Breast epithelium (tissue), 4 donors: ENCODE data around the gene AMPD2. TPM values are rescaled to one million over a fixed set of nuclear protein-coding genes. Genes with fewer than 3 reads are reported as not detected.

Experiments used
- DNase-seq, 2 donors: peaks; one replicate each; pipeline ENCODE4 v3.0.0-alpha.2; 2019; ENCODE audit warnings: low spot score in 2 of 2
- H3K27ac ChIP-seq, 2 donors: fragments of 200-600 bp; sonication (generic) in 1 of 2; one replicate each; pipeline ENCODE4 v1.5.1; 2016 to 2019; ENCODE audit warnings: mild to moderate bottlenecking in 1 of 2
- H3K27me3 ChIP-seq, 2 donors: fragments of 200-600 bp; sonication (generic) in 1 of 2; one replicate each; pipeline versions ENCODE4 v1.5.1 to v1.6.0; 2017 to 2019; ENCODE audit warnings: control low read depth in 1 of 2, mild to moderate bottlenecking in 1 of 2
- H3K36me3 ChIP-seq: fragments of 200-600 bp; one replicate; pipeline ENCODE4 v1.5.1; 2019
- H3K4me1 ChIP-seq, 2 donors: fragments of 200-600 bp; sonication (generic); one replicate each; pipeline ENCODE4 v1.5.1; 2016 to 2019; ENCODE audit warnings: control low read depth in 1 of 2
- H3K4me3 ChIP-seq, 3 donors: fragments of 200-600 bp; sonication (generic); 1 replicate in 2 of 3; 2 replicates in 1 of 3; pipeline ENCODE4 v1.5.1; 2016 to 2019; ENCODE audit warnings: mild to moderate bottlenecking in 3 of 3, moderate library complexity in 2 of 3
- H3K9me3 ChIP-seq, 2 donors: fragments of 200-600 bp; sonication (generic) in 1 of 2; one replicate each; pipeline ENCODE4 v1.5.1; 2016 to 2019; ENCODE audit warnings: control low read depth in 1 of 2
- POLR2A ChIP-seq: fragments of 450-650 bp; IDR thresholded peaks from one replicate; pipeline ENCODE4 v1.6.1; 2016; ENCODE audit warnings: antibody characterized with exemption, mild to moderate bottlenecking, moderate library complexity
- POLR2AphosphoS5 ChIP-seq, 3 donors: sonication (generic); formaldehyde crosslinking; IDR thresholded peaks; one replicate each; pipeline ENCODE4 v1.6.1; 2017; ENCODE audit warnings: antibody characterized with exemption in 3 of 3
- intact Hi-C: fragments of 100-400 bp; cut with DNase I; formaldehyde crosslinking; loops from one replicate; pipeline ENCODE4 v1.15.1; 2023; ENCODE audit warnings: low total_unique reads
- total RNA-seq, 3 donors: library from RNA; depleted of rRNA; stranded (reverse); fragments of >200 nt; gene quantifications; one replicate each; pipeline ENCODE4 v1.1.0, GENCODE V29; 2016
- TF ChIP-seq, protein P1 (sequence below), 3 donors: fragments of 450-650 bp; IDR thresholded peaks; one replicate each; pipeline ENCODE4 v1.5.1; 2016 to 2017; ENCODE audit warnings: antibody characterized with exemption in 3 of 3, mild to moderate bottlenecking in 3 of 3, moderate library complexity in 3 of 3

Gene AMPD2
- total RNA-seq, 3 donors from 2014 or later: 21.3 to 68.2 (median 47.4) TPM

DNA sequence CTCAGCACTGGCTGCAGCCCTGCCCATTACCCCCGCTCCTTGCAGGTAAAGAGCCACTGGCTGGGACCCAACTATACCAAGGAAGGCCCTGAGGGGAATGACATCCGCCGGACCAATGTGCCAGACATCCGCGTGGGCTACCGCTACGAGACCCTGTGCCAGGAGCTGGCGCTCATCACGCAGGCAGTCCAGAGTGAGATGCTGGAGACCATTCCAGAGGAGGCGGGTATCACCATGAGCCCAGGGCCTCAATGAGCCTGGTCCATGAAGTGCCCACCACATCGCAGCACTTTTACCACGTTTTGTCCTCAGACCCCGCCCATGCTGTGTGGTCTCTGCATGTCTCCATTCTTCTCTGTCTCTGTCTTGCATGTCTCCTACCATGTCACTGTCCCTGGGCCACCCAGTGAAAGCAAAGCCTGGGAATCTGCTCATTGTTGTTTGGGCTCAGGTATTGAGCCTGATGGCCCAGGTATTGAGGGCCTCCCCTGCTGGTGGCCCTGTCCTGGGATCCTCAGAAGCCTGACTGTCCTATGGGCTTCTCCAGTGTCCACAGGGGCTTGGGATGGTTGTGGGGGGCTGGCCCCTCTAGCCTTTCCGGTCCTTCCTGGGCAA is 11.4 kb downstream of the AMPD2 start:
- DNase-seq: no peak
- Histone ChIP-seq H3K4me3 (no peak overlapping the region), H3K4me1 (no peaks in the 10 kb centered on the region), H3K9me3 (no peaks in the 10 kb centered on the region), H3K27me3 (no peaks in the 10 kb centered on the region), H3K27ac (no peak overlapping the region), H3K36me3 (no peaks in the 10 kb centered on the region)
- TF ChIP-seq POLR2A (no peak), POLR2AphosphoS5 (IDR thresholded peaks at IDR 0.05) (no peak)
- TF ChIP-seq, protein P1, sequence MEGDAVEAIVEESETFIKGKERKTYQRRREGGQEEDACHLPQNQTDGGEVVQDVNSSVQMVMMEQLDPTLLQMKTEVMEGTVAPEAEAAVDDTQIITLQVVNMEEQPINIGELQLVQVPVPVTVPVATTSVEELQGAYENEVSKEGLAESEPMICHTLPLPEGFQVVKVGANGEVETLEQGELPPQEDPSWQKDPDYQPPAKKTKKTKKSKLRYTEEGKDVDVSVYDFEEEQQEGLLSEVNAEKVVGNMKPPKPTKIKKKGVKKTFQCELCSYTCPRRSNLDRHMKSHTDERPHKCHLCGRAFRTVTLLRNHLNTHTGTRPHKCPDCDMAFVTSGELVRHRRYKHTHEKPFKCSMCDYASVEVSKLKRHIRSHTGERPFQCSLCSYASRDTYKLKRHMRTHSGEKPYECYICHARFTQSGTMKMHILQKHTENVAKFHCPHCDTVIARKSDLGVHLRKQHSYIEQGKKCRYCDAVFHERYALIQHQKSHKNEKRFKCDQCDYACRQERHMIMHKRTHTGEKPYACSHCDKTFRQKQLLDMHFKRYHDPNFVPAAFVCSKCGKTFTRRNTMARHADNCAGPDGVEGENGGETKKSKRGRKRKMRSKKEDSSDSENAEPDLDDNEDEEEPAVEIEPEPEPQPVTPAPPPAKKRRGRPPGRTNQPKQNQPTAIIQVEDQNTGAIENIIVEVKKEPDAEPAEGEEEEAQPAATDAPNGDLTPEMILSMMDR (IDR thresholded peaks at IDR 0.05): no peak
- intact Hi-C loops: loop anchor here (10.0 kb wide), 1 partner anchor 144 kb away; no protein-coding TSS in a partner anchor

DNA sequence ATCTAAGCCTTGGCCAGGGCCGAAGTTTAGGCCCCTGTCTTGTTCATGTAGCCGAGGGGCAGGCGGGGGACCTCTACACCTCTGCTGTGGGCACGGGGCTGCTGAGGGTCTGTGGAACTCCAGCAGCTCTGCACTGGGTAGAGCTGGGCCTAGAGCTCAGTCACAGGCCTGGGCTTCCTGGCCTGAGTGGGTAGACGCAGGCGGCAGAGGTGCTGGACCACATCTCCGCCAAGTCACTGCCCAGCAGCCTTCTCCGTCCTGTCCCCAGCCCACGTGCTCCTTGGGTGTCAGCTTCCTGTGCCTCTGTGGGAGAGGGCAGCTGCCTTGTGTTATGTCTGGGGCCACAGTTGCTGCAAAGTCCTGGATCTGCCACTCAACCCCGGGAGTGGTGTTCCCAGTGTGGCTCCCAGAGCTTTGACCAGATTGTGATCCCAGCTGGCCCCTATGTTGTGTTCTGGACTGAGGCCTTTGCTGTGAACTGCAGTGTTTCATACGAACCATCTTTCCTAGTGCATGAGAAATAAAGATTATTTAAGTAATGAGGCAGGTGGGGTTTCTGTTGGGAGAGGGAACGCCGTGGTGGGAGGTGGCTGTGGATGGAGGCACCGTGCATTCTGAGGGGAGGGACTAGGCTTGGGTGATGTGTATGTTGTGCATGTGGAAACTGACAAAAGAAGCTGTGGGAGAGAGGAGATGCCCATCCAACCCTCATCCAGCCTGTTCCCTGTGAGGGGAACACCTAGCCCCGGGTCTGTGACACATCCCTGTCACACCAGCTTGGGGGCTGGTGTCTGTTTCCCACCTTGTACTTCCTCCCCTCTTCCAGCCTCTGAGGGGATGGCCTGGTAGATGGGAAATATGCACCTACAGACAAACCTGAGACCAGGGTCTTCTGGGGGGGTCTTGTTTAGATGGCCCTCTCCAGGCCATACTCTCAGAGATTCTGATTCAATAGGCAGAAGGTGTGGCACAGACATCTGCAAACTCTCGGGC is 12.2 kb downstream of the AMPD2 start:
- intact Hi-C loops: loop anchor here (10.0 kb wide), 1 partner anchor 143 kb away; no protein-coding TSS in a partner anchor
- Histone ChIP-seq H3K4me1 (no peaks in the 10 kb centered on the region), H3K27ac (no peak overlapping the region), H3K27me3 (no peaks in the 10 kb centered on the region), H3K36me3 (no peaks in the 10 kb centered on the region), H3K9me3 (no peaks in the 10 kb centered on the region), H3K4me3 (no peak overlapping the region)
- TF ChIP-seq POLR2A (no peak), POLR2AphosphoS5 (IDR thresholded peaks at IDR 0.05) (no peak)
- TF ChIP-seq, protein P1 (IDR thresholded peaks at IDR 0.05): no peak
- DNase-seq: no peak

DNA sequence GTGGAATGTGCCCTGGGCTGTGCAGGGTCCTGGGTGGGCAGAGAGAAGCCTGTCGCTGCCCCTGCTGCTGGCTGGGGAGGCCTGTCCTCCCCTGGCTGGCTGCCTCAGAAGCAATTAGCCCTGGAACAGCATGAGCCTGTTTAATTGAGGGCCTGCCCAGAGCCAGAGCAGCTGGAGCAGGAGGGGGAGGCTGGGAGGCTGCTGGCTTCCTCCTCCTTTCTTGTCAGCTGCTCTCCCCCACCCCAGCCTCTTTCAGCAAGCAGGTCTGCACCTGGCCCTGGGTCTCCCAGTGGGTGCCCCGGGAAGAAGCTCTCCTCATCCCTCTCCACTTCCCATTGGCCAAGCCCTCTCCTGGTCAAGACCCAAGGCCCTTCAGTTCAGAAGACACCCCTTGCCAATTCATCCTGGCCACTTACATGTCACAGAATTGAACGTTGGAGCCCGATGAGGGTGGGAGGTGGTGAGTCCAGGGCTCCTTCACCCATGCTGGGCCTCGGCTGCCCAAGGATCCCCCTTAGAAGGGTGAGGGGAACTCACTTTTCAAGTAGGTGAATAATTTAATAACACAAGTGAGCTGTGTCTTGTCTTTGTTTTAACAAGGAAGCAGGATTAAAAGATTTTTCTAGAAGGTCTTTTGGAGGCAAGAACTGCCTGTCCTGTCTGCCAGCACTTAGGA is 13.2 kb downstream of the AMPD2 start:
- TF ChIP-seq POLR2AphosphoS5 (IDR thresholded peaks at IDR 0.05) (no peak), POLR2A (no peak)
- TF ChIP-seq, protein P1 (IDR thresholded peaks at IDR 0.05): no peak
- no peaks in the 10 kb centered on the region for H3K27me3 ChIP-seq
- H3K27ac ChIP-seq: peak overlapping the region in 1 of 2 donors; percentile 48
- H3K36me3 ChIP-seq: no peaks in the 10 kb centered on the region
- no peak overlapping the region for H3K4me3 ChIP-seq
- no peak for DNase-seq
- intact Hi-C loops: loop anchor here (10.0 kb wide), 1 partner anchor 142 kb away; no protein-coding TSS in a partner anchor
- H3K9me3 ChIP-seq: no peaks in the 10 kb centered on the region
- no peaks in the 10 kb centered on the region for H3K4me1 ChIP-seq

DNA sequence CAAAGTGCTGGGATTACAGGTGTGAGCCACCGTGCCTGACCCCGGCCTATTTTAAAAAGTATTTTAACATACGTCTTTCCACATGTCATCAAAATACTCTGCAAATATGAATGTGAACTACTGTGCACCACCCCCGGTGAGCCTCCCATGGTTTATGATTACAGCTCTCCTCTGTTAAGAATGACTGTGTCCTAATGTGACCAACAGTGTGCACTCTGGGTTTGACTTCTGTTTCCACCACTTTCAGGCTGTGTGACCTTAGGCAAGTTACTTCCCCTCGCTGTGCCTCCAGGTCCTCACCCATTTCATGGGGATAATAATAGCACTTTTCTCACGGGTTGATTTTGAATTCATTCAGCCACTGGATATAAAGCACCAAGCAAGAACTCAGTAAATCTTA is 14.7 kb downstream of the AMPD2 start:
- no peak for DNase-seq
- H3K4me1 ChIP-seq: no peaks in the 10 kb centered on the region
- TF ChIP-seq POLR2A (no peak), POLR2AphosphoS5 (IDR thresholded peaks at IDR 0.05) (no peak)
- TF ChIP-seq, protein P1 (IDR thresholded peaks at IDR 0.05): no peak
- H3K27me3 ChIP-seq: no peaks in the 10 kb centered on the region
- intact Hi-C loops: loop anchor here (10.0 kb wide), 1 partner anchor 141 kb away; no protein-coding TSS in a partner anchor
- H3K27ac ChIP-seq: no peak overlapping the region
- H3K4me3 ChIP-seq: no peak overlapping the region
- no peaks in the 10 kb centered on the region for H3K9me3 ChIP-seq
- H3K36me3 ChIP-seq: no peaks in the 10 kb centered on the region
